ENCODE measurements around the gene KCNC1. TPM values are rescaled to one million over a fixed set of nuclear protein-coding genes. Genes with fewer than 3 reads are reported as not detected.

KCNC1 gene
- total and polyA plus RNA-seq, 2 experiments from 2014 or later: 0.11 TPM; not detected in 1

DNA sequence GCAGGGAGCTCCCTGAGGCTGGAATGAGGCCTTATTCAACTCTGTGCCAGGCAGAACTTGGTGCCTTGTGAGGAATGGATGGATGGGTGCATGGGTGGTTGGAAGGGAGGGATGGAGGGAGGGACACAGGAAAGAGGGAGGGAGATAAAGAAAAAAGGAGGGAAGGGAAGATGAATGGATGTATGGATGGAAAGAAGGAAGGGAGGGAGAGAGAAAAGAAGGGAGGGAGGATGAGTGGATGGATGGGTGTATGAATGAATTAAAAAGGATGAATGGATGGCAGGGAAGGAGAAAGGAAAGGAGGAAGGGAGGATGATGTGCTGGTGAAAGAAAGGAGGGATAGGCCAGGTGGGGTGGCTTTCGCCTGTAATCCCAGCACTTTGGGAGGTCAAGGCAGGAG is 34.6 kb downstream of the KCNC1 start (continued):
- TF ChIP-seq, protein P1, sequence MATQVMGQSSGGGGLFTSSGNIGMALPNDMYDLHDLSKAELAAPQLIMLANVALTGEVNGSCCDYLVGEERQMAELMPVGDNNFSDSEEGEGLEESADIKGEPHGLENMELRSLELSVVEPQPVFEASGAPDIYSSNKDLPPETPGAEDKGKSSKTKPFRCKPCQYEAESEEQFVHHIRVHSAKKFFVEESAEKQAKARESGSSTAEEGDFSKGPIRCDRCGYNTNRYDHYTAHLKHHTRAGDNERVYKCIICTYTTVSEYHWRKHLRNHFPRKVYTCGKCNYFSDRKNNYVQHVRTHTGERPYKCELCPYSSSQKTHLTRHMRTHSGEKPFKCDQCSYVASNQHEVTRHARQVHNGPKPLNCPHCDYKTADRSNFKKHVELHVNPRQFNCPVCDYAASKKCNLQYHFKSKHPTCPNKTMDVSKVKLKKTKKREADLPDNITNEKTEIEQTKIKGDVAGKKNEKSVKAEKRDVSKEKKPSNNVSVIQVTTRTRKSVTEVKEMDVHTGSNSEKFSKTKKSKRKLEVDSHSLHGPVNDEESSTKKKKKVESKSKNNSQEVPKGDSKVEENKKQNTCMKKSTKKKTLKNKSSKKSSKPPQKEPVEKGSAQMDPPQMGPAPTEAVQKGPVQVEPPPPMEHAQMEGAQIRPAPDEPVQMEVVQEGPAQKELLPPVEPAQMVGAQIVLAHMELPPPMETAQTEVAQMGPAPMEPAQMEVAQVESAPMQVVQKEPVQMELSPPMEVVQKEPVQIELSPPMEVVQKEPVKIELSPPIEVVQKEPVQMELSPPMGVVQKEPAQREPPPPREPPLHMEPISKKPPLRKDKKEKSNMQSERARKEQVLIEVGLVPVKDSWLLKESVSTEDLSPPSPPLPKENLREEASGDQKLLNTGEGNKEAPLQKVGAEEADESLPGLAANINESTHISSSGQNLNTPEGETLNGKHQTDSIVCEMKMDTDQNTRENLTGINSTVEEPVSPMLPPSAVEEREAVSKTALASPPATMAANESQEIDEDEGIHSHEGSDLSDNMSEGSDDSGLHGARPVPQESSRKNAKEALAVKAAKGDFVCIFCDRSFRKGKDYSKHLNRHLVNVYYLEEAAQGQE (IDR thresholded peaks at IDR 0.05; ENCODE audit: unreplicated experiment): no peak
- TF ChIP-seq CREB1 (CRISPR knock-in tag; IDR thresholded peaks at IDR 0.05; ENCODE audit: low read depth): no peak
- TF ChIP-seq POLR2AphosphoS5 (IDR thresholded peaks at IDR 0.05; ENCODE audit: low read depth): no peak
- TF ChIP-seq STAT1 (IDR thresholded peaks at IDR 0.05; ENCODE audit: unreplicated experiment): no peak
- no peak for TF ChIP-seq NANOG (IDR thresholded peaks at IDR 0.05; ENCODE audit: borderline replicate concordance)
- TF ChIP-seq, protein P2, sequence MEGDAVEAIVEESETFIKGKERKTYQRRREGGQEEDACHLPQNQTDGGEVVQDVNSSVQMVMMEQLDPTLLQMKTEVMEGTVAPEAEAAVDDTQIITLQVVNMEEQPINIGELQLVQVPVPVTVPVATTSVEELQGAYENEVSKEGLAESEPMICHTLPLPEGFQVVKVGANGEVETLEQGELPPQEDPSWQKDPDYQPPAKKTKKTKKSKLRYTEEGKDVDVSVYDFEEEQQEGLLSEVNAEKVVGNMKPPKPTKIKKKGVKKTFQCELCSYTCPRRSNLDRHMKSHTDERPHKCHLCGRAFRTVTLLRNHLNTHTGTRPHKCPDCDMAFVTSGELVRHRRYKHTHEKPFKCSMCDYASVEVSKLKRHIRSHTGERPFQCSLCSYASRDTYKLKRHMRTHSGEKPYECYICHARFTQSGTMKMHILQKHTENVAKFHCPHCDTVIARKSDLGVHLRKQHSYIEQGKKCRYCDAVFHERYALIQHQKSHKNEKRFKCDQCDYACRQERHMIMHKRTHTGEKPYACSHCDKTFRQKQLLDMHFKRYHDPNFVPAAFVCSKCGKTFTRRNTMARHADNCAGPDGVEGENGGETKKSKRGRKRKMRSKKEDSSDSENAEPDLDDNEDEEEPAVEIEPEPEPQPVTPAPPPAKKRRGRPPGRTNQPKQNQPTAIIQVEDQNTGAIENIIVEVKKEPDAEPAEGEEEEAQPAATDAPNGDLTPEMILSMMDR (conservative IDR thresholded peaks at IDR 0.05; ENCODE audit: low read depth in 2 of 2): no peak
- TF ChIP-seq ZNF114 (CRISPR knock-in tag; IDR thresholded peaks at IDR 0.05): no peak

DNA sequence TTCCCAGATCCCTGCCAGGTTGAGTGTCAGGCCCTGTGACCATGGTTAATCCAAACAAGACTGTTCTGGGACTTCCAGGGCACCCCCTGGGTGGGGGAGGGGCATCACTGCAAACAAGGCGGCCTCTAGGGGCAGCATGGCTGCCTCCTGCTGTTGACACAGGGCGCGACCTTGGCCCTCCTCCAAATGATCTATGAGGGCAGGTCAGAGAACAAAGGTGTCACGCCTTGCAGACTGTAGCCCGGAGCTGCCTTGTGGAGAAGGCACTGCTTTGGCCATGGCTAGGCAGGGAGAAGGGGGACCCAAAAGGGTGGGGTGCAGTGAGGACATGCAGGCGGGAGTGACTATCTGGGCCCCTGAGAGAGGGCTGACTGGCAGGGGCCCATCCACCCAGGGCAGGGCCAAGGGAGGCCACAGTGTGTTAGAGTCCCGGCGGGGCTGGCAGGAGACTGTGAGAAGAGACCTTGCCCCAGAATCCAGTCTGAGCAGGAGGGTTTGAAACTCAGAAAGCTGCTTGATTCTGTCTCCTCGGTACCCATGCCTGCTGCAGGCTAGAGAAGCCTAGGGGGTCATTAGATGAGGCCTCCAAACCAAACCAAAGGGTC is 35.6 kb downstream of the KCNC1 start:
- Mint-ChIP-seq H3K4me3 (no peak overlapping the region), H3K4me1 (peaks cover 5% of the 10 kb centered on the region), H3K27ac (no peak overlapping the region), H3K27me3 (ENCODE audit: insufficient read depth, low read depth, poor library complexity) (peaks cover 5% of the 10 kb centered on the region), H3K36me3 (ENCODE audit: low read depth) (no peaks in the 10 kb centered on the region), H3K9me3 (no peaks in the 10 kb centered on the region; the same call in 2 of the 3 replicates)
- Histone ChIP-seq H3K4me1 (ENCODE audit: insufficient read depth) (no peaks in the 10 kb centered on the region), H3K27me3 (ENCODE audit: insufficient read depth) (no peaks in the 10 kb centered on the region), H3K36me3 (ENCODE audit: insufficient read depth) (no peaks in the 10 kb centered on the region), H2AFZ (no peak overlapping the region), H4K20me1 (replicated peaks; ENCODE audit: insufficient read depth) (no peaks in the 10 kb centered on the region), H3K9me2 (ENCODE audit: insufficient read depth) (no peaks in the 10 kb centered on the region), H3K4me3 (no peak overlapping the region), H3F3A (replicated peaks; ENCODE audit: low read depth) (no peaks in the 10 kb centered on the region), H3K27ac (ENCODE audit: low read depth) (no peak overlapping the region), H3K4me2 (no peak overlapping the region), H3K79me2 (replicated peaks; ENCODE audit: insufficient read depth) (no peaks in the 10 kb centered on the region)
- DNase-seq (ENCODE audit: low spot score) (peak; percentile 60), ATAC-seq (peak; percentile 69)
- TF ChIP-seq, protein P3, sequence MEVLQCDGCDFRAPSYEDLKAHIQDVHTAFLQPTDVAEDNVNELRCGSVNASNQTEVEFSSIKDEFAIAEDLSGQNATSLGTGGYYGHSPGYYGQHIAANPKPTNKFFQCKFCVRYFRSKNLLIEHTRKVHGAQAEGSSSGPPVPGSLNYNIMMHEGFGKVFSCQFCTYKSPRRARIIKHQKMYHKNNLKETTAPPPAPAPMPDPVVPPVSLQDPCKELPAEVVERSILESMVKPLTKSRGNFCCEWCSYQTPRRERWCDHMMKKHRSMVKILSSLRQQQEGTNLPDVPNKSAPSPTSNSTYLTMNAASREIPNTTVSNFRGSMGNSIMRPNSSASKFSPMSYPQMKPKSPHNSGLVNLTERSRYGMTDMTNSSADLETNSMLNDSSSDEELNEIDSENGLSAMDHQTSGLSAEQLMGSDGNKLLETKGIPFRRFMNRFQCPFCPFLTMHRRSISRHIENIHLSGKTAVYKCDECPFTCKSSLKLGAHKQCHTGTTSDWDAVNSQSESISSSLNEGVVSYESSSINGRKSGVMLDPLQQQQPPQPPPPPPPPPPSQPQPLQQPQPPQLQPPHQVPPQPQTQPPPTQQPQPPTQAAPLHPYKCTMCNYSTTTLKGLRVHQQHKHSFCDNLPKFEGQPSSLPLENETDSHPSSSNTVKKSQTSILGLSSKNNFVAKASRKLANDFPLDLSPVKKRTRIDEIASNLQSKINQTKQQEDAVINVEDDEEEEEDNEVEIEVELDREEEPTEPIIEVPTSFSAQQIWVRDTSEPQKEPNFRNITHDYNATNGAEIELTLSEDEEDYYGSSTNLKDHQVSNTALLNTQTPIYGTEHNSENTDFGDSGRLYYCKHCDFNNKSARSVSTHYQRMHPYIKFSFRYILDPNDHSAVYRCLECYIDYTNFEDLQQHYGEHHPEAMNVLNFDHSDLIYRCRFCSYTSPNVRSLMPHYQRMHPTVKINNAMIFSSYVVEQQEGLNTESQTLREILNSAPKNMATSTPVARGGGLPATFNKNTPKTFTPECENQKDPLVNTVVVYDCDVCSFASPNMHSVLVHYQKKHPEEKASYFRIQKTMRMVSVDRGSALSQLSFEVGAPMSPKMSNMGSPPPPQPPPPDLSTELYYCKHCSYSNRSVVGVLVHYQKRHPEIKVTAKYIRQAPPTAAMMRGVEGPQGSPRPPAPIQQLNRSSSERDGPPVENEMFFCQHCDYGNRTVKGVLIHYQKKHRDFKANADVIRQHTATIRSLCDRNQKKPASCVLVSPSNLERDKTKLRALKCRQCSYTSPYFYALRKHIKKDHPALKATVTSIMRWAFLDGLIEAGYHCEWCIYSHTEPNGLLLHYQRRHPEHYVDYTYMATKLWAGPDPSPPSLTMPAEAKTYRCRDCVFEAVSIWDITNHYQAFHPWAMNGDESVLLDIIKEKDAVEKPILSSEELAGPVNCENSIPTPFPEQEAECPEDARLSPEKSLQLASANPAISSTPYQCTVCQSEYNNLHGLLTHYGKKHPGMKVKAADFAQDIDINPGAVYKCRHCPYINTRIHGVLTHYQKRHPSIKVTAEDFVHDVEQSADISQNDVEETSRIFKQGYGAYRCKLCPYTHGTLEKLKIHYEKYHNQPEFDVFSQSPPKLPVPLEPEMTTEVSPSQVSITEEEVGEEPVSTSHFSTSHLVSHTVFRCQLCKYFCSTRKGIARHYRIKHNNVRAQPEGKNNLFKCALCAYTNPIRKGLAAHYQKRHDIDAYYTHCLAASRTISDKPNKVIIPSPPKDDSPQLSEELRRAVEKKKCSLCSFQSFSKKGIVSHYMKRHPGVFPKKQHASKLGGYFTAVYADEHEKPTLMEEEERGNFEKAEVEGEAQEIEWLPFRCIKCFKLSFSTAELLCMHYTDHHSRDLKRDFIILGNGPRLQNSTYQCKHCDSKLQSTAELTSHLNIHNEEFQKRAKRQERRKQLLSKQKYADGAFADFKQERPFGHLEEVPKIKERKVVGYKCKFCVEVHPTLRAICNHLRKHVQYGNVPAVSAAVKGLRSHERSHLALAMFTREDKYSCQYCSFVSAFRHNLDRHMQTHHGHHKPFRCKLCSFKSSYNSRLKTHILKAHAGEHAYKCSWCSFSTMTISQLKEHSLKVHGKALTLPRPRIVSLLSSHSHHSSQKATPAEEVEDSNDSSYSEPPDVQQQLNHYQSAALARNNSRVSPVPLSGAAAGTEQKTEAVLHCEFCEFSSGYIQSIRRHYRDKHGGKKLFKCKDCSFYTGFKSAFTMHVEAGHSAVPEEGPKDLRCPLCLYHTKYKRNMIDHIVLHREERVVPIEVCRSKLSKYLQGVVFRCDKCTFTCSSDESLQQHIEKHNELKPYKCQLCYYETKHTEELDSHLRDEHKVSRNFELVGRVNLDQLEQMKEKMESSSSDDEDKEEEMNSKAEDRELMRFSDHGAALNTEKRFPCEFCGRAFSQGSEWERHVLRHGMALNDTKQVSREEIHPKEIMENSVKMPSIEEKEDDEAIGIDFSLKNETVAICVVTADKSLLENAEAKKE (CRISPR knock-in tag; IDR thresholded peaks at IDR 0.05): 0 out of 2 replicates have a peak, but pooled peaks have one; percentile 31
- TF ChIP-seq POLR2AphosphoS5 (IDR thresholded peaks at IDR 0.05; ENCODE audit: low read depth): no peak
- no peak for TF ChIP-seq CREB1 (CRISPR knock-in tag; IDR thresholded peaks at IDR 0.05; ENCODE audit: low read depth)
- TF ChIP-seq JUNB (IDR thresholded peaks at IDR 0.05; ENCODE audit: unreplicated experiment): no peak
- TF ChIP-seq, protein P4, sequence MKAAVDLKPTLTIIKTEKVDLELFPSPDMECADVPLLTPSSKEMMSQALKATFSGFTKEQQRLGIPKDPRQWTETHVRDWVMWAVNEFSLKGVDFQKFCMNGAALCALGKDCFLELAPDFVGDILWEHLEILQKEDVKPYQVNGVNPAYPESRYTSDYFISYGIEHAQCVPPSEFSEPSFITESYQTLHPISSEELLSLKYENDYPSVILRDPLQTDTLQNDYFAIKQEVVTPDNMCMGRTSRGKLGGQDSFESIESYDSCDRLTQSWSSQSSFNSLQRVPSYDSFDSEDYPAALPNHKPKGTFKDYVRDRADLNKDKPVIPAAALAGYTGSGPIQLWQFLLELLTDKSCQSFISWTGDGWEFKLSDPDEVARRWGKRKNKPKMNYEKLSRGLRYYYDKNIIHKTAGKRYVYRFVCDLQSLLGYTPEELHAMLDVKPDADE (IDR thresholded peaks at IDR 0.05): no peak

Measured in GM23338 (cell line).